AG04450 (cell line): ENCODE data around the gene VSIG10. TPM values are rescaled to one million over a fixed set of nuclear protein-coding genes. Genes with fewer than 3 reads are reported as not detected.

Experiments
- CTCF ChIA-PET: fragments of 300-600, 350-600 bp; formaldehyde crosslinking; extraction: SDS; loops from one replicate; lab custom pipeline; 2022; ENCODE audit warnings: antibody characterized with exemption, inconsistent platforms; lab: Charles Lee
- POLR2A ChIA-PET: fragments of 350-600 bp; formaldehyde crosslinking; extraction: SDS; loops from one replicate; lab custom pipeline; 2021; ENCODE audit warnings: antibody characterized with exemption, inconsistent platforms; lab: Yijun Ruan, JAX
- DNase-seq: peaks from one replicate; pipeline ENCODE4 v3.0.0-alpha.2; 2011; ENCODE audit warnings: low read depth, low spot score
- H3K27ac ChIP-seq: one replicate; pipeline ENCODE4 v1.5.1; 2012; ENCODE audit warnings: low read depth, low read length, control low read depth
- H3K27me3 ChIP-seq: one replicate; pipeline ENCODE4 v1.6.0; 2012; ENCODE audit warnings: low read length; ENCODE audit not compliant: control insufficient read depth, insufficient read depth
- H3K4me3 ChIP-seq: 2 replicates; pipeline ENCODE4 v1.5.1; 2011; ENCODE audit warnings: mild to moderate bottlenecking, low read depth, low read length, control low read depth
- H3K9me3 ChIP-seq: 2 replicates; pipeline ENCODE4 v1.5.1; 2012; ENCODE audit warnings: low read length; ENCODE audit not compliant: control insufficient read depth, insufficient read depth
- CTCF ChIP-seq: IDR thresholded peaks from 2 replicates; pipeline ENCODE4 v1.5.1; 2011; ENCODE audit warnings: low read depth, low read length, control low read depth, inconsistent platforms
- polyA plus RNA-seq: library from polyadenylated mRNA; depleted of rRNA; stranded (reverse); fragments of >200 nt; gene quantifications from 2 replicates; pipeline ENCODE4 v1.2.3, GENCODE V29; 2011; rRNA removed
- small RNA-seq: library from RNA; depleted of rRNA; stranded (forward); fragments of <200 nt; gene quantifications from one replicate; pipeline ENCODE3, GENCODE V24; 2012; ENCODE audit warnings: low read depth; ENCODE audit not compliant: insufficient read length

The VSIG10 gene
- polyA plus RNA-seq, 1 experiment: 9.7 TPM

DNA sequence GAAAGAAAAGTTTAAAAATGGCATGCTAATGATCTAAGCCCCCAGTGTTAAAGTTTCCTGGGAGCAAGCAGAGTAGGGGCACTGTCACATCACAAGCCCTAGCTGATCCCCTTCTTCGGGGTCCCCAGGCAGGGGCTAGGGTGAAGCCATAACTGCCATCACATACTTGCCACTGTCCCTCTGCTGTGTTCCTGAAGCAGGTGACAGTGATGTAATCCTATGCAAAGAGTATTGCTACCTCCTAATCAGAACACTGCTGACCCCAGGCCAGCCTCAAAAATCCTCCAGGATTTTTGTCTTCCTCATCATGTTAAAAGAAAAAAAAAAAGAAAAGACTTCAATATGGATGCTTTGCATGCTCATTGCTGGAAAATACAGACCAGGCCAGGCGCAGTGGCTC, 88.5 kb downstream of the VSIG10 start:
- CTCF ChIA-PET: no interaction called here
- DNase-seq: no peak
- Histone ChIP-seq H3K9me3 (no peaks in the 10 kb centered on the region; the same call in 1 of the 2 replicates), H3K27me3 (no peaks in the 10 kb centered on the region), H3K27ac (no peak overlapping the region), H3K4me3 (no peak overlapping the region)
- POLR2A ChIA-PET: no interaction called here
- no peak for TF ChIP-seq CTCF

Small RNAs within 50 kb of the gene (small RNA-seq; reads per million reads assigned to genes)
- gene AC131159.1: not detected

Other genes starting within 250 kb of the VSIG10 start
- gene KSR2, start 135.0 kb downstream of the VSIG10 start, polyA plus RNA-seq: not detected in 2 replicates
- gene RFC5, start 87.3 kb downstream of the VSIG10 start, polyA plus RNA-seq: 9.6 and 10.4 TPM in 2 replicates
- gene WSB2, start 42.8 kb downstream of the VSIG10 start, polyA plus RNA-seq: 111 and 126 TPM in 2 replicates
- 149 and 151 TPM in 2 replicates for gene PEBP1, start 32.1 kb upstream of the VSIG10 start, polyA plus RNA-seq